WTC11 (cell line): ENCODE measurements around the gene ELMO1.

Experiments
- CTCF ChIP-seq: fragments of 200-600 bp; IDR thresholded peaks from 2 replicates; pipeline ENCODE4 v1.8.0; 2022; ENCODE audit warnings: antibody characterized with exemption
- GABPB1 ChIP-seq: sonication (generic); formaldehyde crosslinking; IDR thresholded peaks from 2 replicates; pipeline ENCODE4 v1.8.1; 2023; ENCODE audit warnings: mild to moderate bottlenecking, missing genetic modification reagents
- NR1H2 ChIP-seq: sonication (generic); formaldehyde crosslinking; IDR thresholded peaks from 2 replicates; pipeline ENCODE4 v1.9.0; 2021; ENCODE audit warnings: mild to moderate bottlenecking, moderate library complexity, missing genetic modification reagents
- RELA ChIP-seq: sonication (generic); formaldehyde crosslinking; IDR thresholded peaks from 2 replicates; pipeline ENCODE4 v1.8.1; 2022; ENCODE audit warnings: missing genetic modification reagents, mild to moderate bottlenecking, borderline replicate concordance
- ZNF121 ChIP-seq: sonication (generic); formaldehyde crosslinking; IDR thresholded peaks from 2 replicates; pipeline ENCODE4 v1.8.0; 2023; ENCODE audit warnings: missing genetic modification reagents

- TF ChIP-seq CTCF (no peak), GABPB1 (CRISPR knock-in tag) (no peak), ZNF121 (CRISPR knock-in tag) (no peak), NR1H2 (CRISPR knock-in tag) (no peak), RELA (CRISPR knock-in tag) (no peak)
These were observed 118.7 kb downstream of the ELMO1 start for GRCh38 chr7:37329940-37330339.
